ENCODE data around the gene SELENOI.

GRCh38 chr2:26352892-26353291 lies 6.9 kb downstream of the SELENOI start:
- no peak for TF ChIP-seq SPI1 (IDR thresholded peaks at IDR 0.05; ENCODE audit: low read depth, low read length)
- no peak for TF ChIP-seq POLR2A (IDR thresholded peaks at IDR 0.05; ENCODE audit: low read depth, low read length)
- no peak for TF ChIP-seq POLR2AphosphoS5 (IDR thresholded peaks at IDR 0.05; ENCODE audit: low read depth, low read length)
